A549 (cell line): ENCODE measurements around the gene GGACT. TPM values are rescaled to one million over a fixed set of nuclear protein-coding genes. Genes with fewer than 3 reads are reported as not detected.

Experiments used
- ATAC-seq, 2 experiments: fragments of 200-7000 bp in 1 of 2; fragments of >200 bp in 1 of 2; cut with Nextera tagmentation in 1 of 2; cut with Tn5 transposase in 1 of 2; 3 replicates each; pipeline versions ENCODE4 v1.8.0 to v1.9.1; 2018 to 2020; ENCODE audit warnings: mild to moderate bottlenecking in 1 of 2, moderate library complexity in 1 of 2
- CTCF ChIA-PET: fragments of 300-600 bp; sonication (Branson Sonifier 250); formaldehyde crosslinking; extraction: SDS; loops from one replicate; lab custom pipeline; 2021; ENCODE audit warnings: antibody characterized with exemption, inconsistent platforms; lab: Yijun Ruan, JAX
- POLR2A ChIA-PET: fragments of 350-600 bp; formaldehyde crosslinking; extraction: SDS; loops from one replicate; lab custom pipeline; 2021; ENCODE audit warnings: antibody characterized with exemption, inconsistent platforms; lab: Yijun Ruan, JAX
- DNase-seq, 2 experiments: peaks; one replicate each; pipeline versions ENCODE4 v3.0.0 to v3.0.0-alpha.2; 2011 to 2016; ENCODE audit warnings: low read depth in 1 of 2, low spot score in 1 of 2
- FAIRE-seq: peaks from 2 replicates; lab custom pipeline; 2011; peaks lifted over from hg19 to GRCh38; lab: Jason Lieb, UNC
- H3K27ac ChIP-seq, 2 experiments: fragments of >200 bp; sonication (Bioruptor Twin); formaldehyde crosslinking; 3 replicates each; pipeline ENCODE4 v1.5.1; 2016 to 2017
- H3K4me1 ChIP-seq: fragments of >200 bp; sonication (Bioruptor Twin); formaldehyde crosslinking; 3 replicates; pipeline ENCODE4 v1.6.1; 2016
- H3K4me2 ChIP-seq: fragments of >200 bp; sonication (Bioruptor Twin); formaldehyde crosslinking; 3 replicates; pipeline ENCODE4 v1.6.1; 2016
- H3K4me3 ChIP-seq: fragments of >200 bp; sonication (Bioruptor Twin); formaldehyde crosslinking; 3 replicates; pipeline ENCODE4 v1.5.1; 2016
- H3K9me3 ChIP-seq: fragments of >200 bp; sonication (Bioruptor Twin); formaldehyde crosslinking; 3 replicates; pipeline ENCODE4 v1.6.1; 2016
- BCL3 ChIP-seq: fragments of >200 bp; sonication (Bioruptor Twin); formaldehyde crosslinking; IDR thresholded peaks from 3 replicates; pipeline ENCODE4 v1.6.1; 2016
- CBX2 ChIP-seq: fragments of 200-600 bp; sonication (generic); IDR thresholded peaks from 2 replicates; pipeline ENCODE4 v1.6.1; 2016; ENCODE audit warnings: low read depth, mild to moderate bottlenecking, borderline replicate concordance
- CHD2 ChIP-seq: fragments of 150-350 bp; IDR thresholded peaks from 2 replicates; pipeline ENCODE4 v1.6.1; 2014; ENCODE audit warnings: low read length; ENCODE audit not compliant: partially characterized antibody
- CHD4 ChIP-seq: fragments of 200-600 bp; sonication (generic); IDR thresholded peaks from 2 replicates; pipeline ENCODE4 v1.6.1; 2016; ENCODE audit warnings: antibody characterized with exemption, mild to moderate bottlenecking, borderline replicate concordance
- EHF ChIP-seq: fragments of 250-450 bp; sonication (Bioruptor Pico); IDR thresholded peaks from 2 replicates; pipeline ENCODE4 v1.5.0; 2020; ENCODE audit warnings: mild to moderate bottlenecking
- ELK1 ChIP-seq: fragments of 150-350 bp; IDR thresholded peaks from 2 replicates; pipeline ENCODE4 v1.6.1; 2014; ENCODE audit warnings: low read depth, mild to moderate bottlenecking, low read length
- ESRRA ChIP-seq: fragments of 150-350 bp; IDR thresholded peaks from 2 replicates; pipeline ENCODE4 v1.6.1; 2014; ENCODE audit warnings: mild to moderate bottlenecking, low read length, borderline replicate concordance
- FOSB ChIP-seq: fragments of 250-450 bp; sonication (Bioruptor Pico); IDR thresholded peaks from 2 replicates; pipeline ENCODE4 v1.5.0; 2020; ENCODE audit warnings: mild to moderate bottlenecking, moderate library complexity
- FOXS1 ChIP-seq: fragments of 250-450 bp; sonication (Bioruptor Pico); IDR thresholded peaks from 2 replicates; pipeline ENCODE4 v1.5.0; 2020; ENCODE audit warnings: mild to moderate bottlenecking, moderate library complexity
- HES2 ChIP-seq: fragments of >200 bp; sonication (Bioruptor Twin); formaldehyde crosslinking; IDR thresholded peaks from 2 replicates; pipeline ENCODE4 v1.6.1; 2016
- HEYL ChIP-seq: fragments of 250-450 bp; sonication (Bioruptor Pico); IDR thresholded peaks from 2 replicates; pipeline ENCODE4 v1.8.0; 2021; ENCODE audit warnings: mild to moderate bottlenecking, moderate library complexity
- HMGXB4 ChIP-seq: fragments of 250-450 bp; sonication (Bioruptor Pico); IDR thresholded peaks from 2 replicates; pipeline ENCODE4 v1.5.0; 2021; ENCODE audit warnings: mild to moderate bottlenecking, moderate library complexity, borderline replicate concordance
- JUNB ChIP-seq: fragments of >200 bp; sonication (Bioruptor Twin); formaldehyde crosslinking; IDR thresholded peaks from 2 replicates; pipeline ENCODE4 v1.6.1; 2016
- KDM1A ChIP-seq: fragments of 200-600 bp; sonication (generic); IDR thresholded peaks from 2 replicates; pipeline ENCODE4 v1.6.1; 2016; ENCODE audit warnings: low read depth, mild to moderate bottlenecking
- MAX ChIP-seq: IDR thresholded peaks from 2 replicates; pipeline ENCODE4 v1.6.1; 2012
- NPAS2 ChIP-seq: fragments of 250-450 bp; sonication (Bioruptor Pico); IDR thresholded peaks from 2 replicates; pipeline ENCODE4 v1.8.0; 2022; ENCODE audit warnings: mild to moderate bottlenecking, moderate library complexity, borderline replicate concordance
- NR3C1 ChIP-seq: fragments of >200 bp; sonication (Bioruptor Twin); formaldehyde crosslinking; IDR thresholded peaks from 3 replicates; pipeline ENCODE4 v1.6.1; 2017
- PBX3 ChIP-seq: IDR thresholded peaks from 2 replicates; pipeline ENCODE4 v1.6.1; 2012
- PHF8 ChIP-seq: fragments of 200-600 bp; sonication (generic); IDR thresholded peaks from 2 replicates; pipeline ENCODE4 v1.6.1; 2016; ENCODE audit warnings: low read depth, mild to moderate bottlenecking, antibody characterized with exemption, moderate library complexity, borderline replicate concordance
- RAD21 ChIP-seq, 2 experiments: fragments of >200 bp in 1 of 2; sonication (Bioruptor Twin) in 1 of 2; formaldehyde crosslinking in 1 of 2; IDR thresholded peaks in 1 of 2; conservative IDR thresholded peaks in 1 of 2; 2 replicates in 1 of 2; 3 replicates in 1 of 2; pipeline ENCODE4 v1.6.1; 2012 to 2018; ENCODE audit warnings: inconsistent platforms in 1 of 2
- RCOR1 ChIP-seq: fragments of 150-350 bp; IDR thresholded peaks from 2 replicates; pipeline ENCODE4 v1.6.1; 2014; ENCODE audit warnings: antibody characterized with exemption, low read length, low read depth
- RNF2 ChIP-seq: fragments of 200-600 bp; sonication (generic); IDR thresholded peaks from 2 replicates; pipeline ENCODE4 v1.6.1; 2016; ENCODE audit warnings: low read depth, mild to moderate bottlenecking, antibody characterized with exemption, moderate library complexity, borderline replicate concordance
- TFCP2L1 ChIP-seq: fragments of 250-450 bp; sonication (Bioruptor Pico); IDR thresholded peaks from 2 replicates; pipeline ENCODE4 v1.5.0; 2021; ENCODE audit warnings: mild to moderate bottlenecking
- USF2 ChIP-seq: fragments of 450-650 bp; IDR thresholded peaks from 2 replicates; pipeline ENCODE4 v1.6.1; 2014; ENCODE audit warnings: antibody characterized with exemption
- ZC3H11A ChIP-seq: fragments of 450-650 bp; IDR thresholded peaks from 2 replicates; pipeline ENCODE4 v1.6.1; 2014; ENCODE audit warnings: antibody characterized with exemption, mild to moderate bottlenecking
- WGBS: methylation state at CpG from one replicate; pipeline ENCODE4 v1.1.6; 2017; ENCODE audit errors: missing lambda C conversion rate; 5-methylcytosine and 5-hydroxymethylcytosine counted together
- polyA plus RNA-seq, 4 experiments: library from polyadenylated mRNA; depleted of rRNA in 3 of 4; stranded (reverse); fragments of >200 nt; fragmentation: RNase III in 1 of 4; extraction: RNeasy Plus Mini Kit Qiagen cat#74134 plus additional on column Dnase treatment in 1 of 4; gene quantifications; 2 replicates in 3 of 4; 3 replicates in 1 of 4; pipeline ENCODE4 v1.2.3, GENCODE V29; 2011 to 2017

GGACT gene
- polyA plus RNA-seq, 2 of the 4 experiments (the other 2 are of a cell fraction) = 2.7 to 8.6 TPM

- POLR2A ChIA-PET = no interaction called here
Measured at GRCh38 chr13:100540621-100541020, 48.0 kb downstream of the GGACT start.

GRCh38 chr13:100537951-100538462 lies 50.6 kb downstream of the GGACT start:
- FAIRE-seq (no peak), ATAC-seq (no peak)
- POLR2A ChIA-PET = no interaction called here

More at GRCh38 chr13:100540621-100541020, 48.0 kb downstream of the GGACT start:
- H3K27ac ChIP-seq = no peak overlapping the region
- FAIRE-seq (no peak), ATAC-seq (no peak), DNase-seq (no peak)
- H3K4me3 ChIP-seq = no peak overlapping the region
- TF ChIP-seq USF2 (no peak), ELK1 (no peak), RAD21 (conservative IDR thresholded peaks at IDR 0.05 in 1 of 2, IDR thresholded peaks at IDR 0.05 in 1 of 2) (no peak), ESRRA (no peak), TFCP2L1 (CRISPR knock-in tag) (no peak), EHF (CRISPR knock-in tag) (no peak), NPAS2 (CRISPR knock-in tag) (no peak), HEYL (CRISPR knock-in tag) (no peak), CBX2 (no peak), CHD4 (no peak), FOXS1 (no peak), KDM1A (no peak), JUNB (no peak), RCOR1 (no peak), PBX3 (no peak), HES2 (no peak)
- no peaks in the 10 kb centered on the region for H3K4me1 ChIP-seq
- CTCF ChIA-PET = no interaction called here
- H3K9me3 ChIP-seq = no peaks in the 10 kb centered on the region
- H3K4me2 ChIP-seq = no peak overlapping the region
- WGBS = 64% methylated on average over 3 of the region's 3 CpGs

GRCh38 chr13:100537486-100537885 lies 51.1 kb downstream of the GGACT start:
- FAIRE-seq (no peak), DNase-seq (no peak), ATAC-seq (no peak)
- H3K4me2 ChIP-seq = no peak overlapping the region
- CTCF ChIA-PET = no interaction called here
- no peak overlapping the region for H3K4me3 ChIP-seq
- no peaks in the 10 kb centered on the region for H3K4me1 ChIP-seq
- WGBS = 93% methylated on average over 9 of the region's 9 CpGs
- POLR2A ChIA-PET = no interaction called here
- H3K9me3 ChIP-seq = no peaks in the 10 kb centered on the region
- H3K27ac ChIP-seq = no peak overlapping the region
- TF ChIP-seq HMGXB4 (CRISPR knock-in tag) = no peak
- TF ChIP-seq KDM1A = no peak
- TF ChIP-seq FOXS1 = no peak
- no peak for TF ChIP-seq MAX
- no peak for TF ChIP-seq NPAS2 (CRISPR knock-in tag)
- no peak for TF ChIP-seq RNF2
- TF ChIP-seq FOSB = no peak
- TF ChIP-seq BCL3 = no peak
- no peak for TF ChIP-seq ELK1
- TF ChIP-seq CHD2 = no peak
- no peak for TF ChIP-seq USF2
- TF ChIP-seq NR3C1 = no peak

More at GRCh38 chr13:100537951-100538462, 50.6 kb downstream of the GGACT start:
- TF ChIP-seq PHF8 (no peak), ZC3H11A (no peak), HEYL (CRISPR knock-in tag) (no peak), EHF (CRISPR knock-in tag) (no peak)
- CTCF ChIA-PET = no interaction called here
- Histone ChIP-seq H3K4me3 (no peak overlapping the region), H3K27ac (no peak overlapping the region), H3K4me2 (no peak overlapping the region), H3K4me1 (no peaks in the 10 kb centered on the region), H3K9me3 (no peaks in the 10 kb centered on the region)
- no peak for DNase-seq
- 81% methylated on average over 5 of the region's 5 CpGs for WGBS
